ENCODE results near the gene NCOA7. TPM values are rescaled to one million over a fixed set of nuclear protein-coding genes. Genes with fewer than 3 reads are reported as not detected.

Gene NCOA7
- total and polyA plus RNA-seq, 7 experiments from 2014 or later: 12.8 to 55.6 (median 31.9) TPM

DNA sequence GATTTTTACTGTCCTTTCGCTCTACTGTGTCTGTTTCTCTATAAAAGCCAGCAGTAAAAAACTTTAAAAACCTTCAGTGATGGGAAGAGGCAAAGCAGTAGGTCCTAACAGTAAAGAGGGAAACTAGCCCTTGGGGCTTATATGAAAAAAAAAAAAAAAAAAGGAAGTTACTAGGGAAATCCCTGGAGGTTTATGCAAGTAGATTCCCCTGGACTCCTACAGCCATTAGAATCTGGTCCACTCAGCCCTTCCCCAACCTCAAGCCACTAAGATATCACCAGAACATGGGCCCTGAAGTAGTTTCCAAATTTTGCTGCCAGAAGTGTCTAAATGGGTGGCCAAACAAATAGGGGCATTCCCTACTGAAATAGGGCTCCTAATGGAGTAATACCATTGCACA lies 95.3 kb downstream of the NCOA7 start:
- CTCF ChIA-PET: no interaction called here
- no peaks in the 10 kb centered on the region for H3K27me3 ChIP-seq (ENCODE audit: control insufficient read depth in 2 of 2, insufficient read depth in 2 of 2, low read length in 2 of 2)
- Mint-ChIP-seq H3K27ac (peak overlapping the region in 1 of 9 donors; percentile 49), H3K36me3 (peaks cover 12 to 45% (median 33%) of the 10 kb centered on the region in 5 donors), H3K4me1 (peaks cover 0 to 5% (median 0%) of the 10 kb centered on the region in 7 donors), H3K9me3 (no peaks in the 10 kb centered on the region), H3K27me3 (no peaks in the 10 kb centered on the region), H3K4me3 (no peak overlapping the region)
- POLR2A ChIA-PET: interaction anchor here (3.8 kb wide), 1 partner anchor 95 kb away, joined by 15 read pairs; the partner anchor contains the start of gene NCOA7
- peaks cover 0 to 45% (median 3%) of the 10 kb centered on the region in 3 experiments for H3K36me3 ChIP-seq (ENCODE audit: control insufficient read depth in 2 of 3, insufficient read depth in 3 of 3, low read length in 3 of 3)
- no peaks in the 10 kb centered on the region for H3K4me1 ChIP-seq (ENCODE audit: control insufficient read depth in 2 of 2, insufficient read depth in 2 of 2, low read length in 2 of 2)
- ATAC-seq (no peak), DNase-seq (no peak)
- H3K9me3 ChIP-seq (ENCODE audit: control insufficient read depth in 2 of 3, low read length in 3 of 3): no peaks in the 10 kb centered on the region
- H3K27ac ChIP-seq (ENCODE audit: low read depth, low read length): no peak overlapping the region
- intact Hi-C loops (cut with micrococcal nuclease): no loop called here
- no peak overlapping the region for H3K4me3 ChIP-seq (ENCODE audit: low read length)

DNA sequence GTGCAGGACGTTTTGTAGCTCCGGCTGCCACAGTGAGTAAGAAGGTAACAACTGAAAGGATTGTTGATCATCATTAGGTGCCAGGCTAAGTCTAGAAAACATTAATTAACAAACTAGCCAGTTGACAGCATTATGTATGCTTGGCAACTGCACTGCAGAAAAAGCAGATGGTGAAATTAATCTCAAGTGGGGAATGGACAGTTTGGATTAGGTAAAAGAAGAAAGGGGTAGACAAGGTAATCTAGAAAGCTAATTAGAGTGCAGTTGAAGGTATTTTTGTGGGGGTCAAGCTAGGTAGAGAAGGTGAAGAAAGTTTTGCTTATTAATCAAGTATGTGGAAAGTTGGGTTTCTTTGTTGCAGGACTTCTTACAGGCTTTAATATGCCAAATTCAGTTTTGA lies 96.2 kb downstream of the NCOA7 start:
- Mint-ChIP-seq H3K9me3 (no peaks in the 10 kb centered on the region), H3K4me1 (peaks cover 0 to 5% (median 0%) of the 10 kb centered on the region in 7 donors), H3K27ac (no peak overlapping the region), H3K36me3 (peaks cover 10 to 43% (median 31%) of the 10 kb centered on the region in 5 donors), H3K4me3 (no peak overlapping the region), H3K27me3 (no peaks in the 10 kb centered on the region)
- Histone ChIP-seq H3K4me3 (ENCODE audit: low read length) (no peak overlapping the region), H3K9me3 (ENCODE audit: control insufficient read depth in 2 of 3, low read length in 3 of 3) (no peaks in the 10 kb centered on the region), H3K27ac (ENCODE audit: low read depth, low read length) (no peak overlapping the region), H3K36me3 (ENCODE audit: control insufficient read depth in 2 of 3, insufficient read depth in 3 of 3, low read length in 3 of 3) (peaks cover 0 to 37% (median 4%) of the 10 kb centered on the region in 3 experiments), H3K4me1 (ENCODE audit: control insufficient read depth in 2 of 2, insufficient read depth in 2 of 2, low read length in 2 of 2) (no peaks in the 10 kb centered on the region), H3K27me3 (ENCODE audit: control insufficient read depth in 2 of 2, insufficient read depth in 2 of 2, low read length in 2 of 2) (no peaks in the 10 kb centered on the region)
- ATAC-seq: no peak
- intact Hi-C loops (cut with micrococcal nuclease): no loop called here
- no peak for DNase-seq
- ChIA-PET CTCF (no interaction called here), POLR2A (no interaction called here)

DNA sequence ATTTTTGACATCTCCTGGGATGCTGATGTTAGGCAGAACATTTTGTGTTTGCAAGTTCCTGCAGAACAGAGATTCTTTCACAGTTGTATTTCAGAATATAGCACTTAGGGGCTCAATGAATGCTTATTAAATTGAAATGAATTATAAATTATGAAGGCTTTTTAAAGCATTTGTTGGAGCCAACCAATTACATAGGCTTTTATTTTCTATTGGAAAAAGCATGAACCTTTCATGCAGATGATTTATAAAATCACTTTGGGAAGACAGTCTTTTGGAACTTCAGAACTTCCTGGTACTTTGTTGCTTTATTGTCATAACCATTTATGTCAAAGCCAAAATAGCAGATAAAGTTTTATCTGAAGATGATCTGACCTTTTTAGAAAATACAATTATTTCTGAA lies 96.6 kb downstream of the NCOA7 start:
- H3K36me3 Mint-ChIP-seq: peaks cover 10 to 38% (median 28%) of the 10 kb centered on the region in 5 donors
- no peaks in the 10 kb centered on the region for H3K27me3 Mint-ChIP-seq
- H3K4me3 Mint-ChIP-seq: no peak overlapping the region
- peaks cover 0 to 35% (median 4%) of the 10 kb centered on the region in 3 experiments for H3K36me3 ChIP-seq (ENCODE audit: control insufficient read depth in 2 of 3, insufficient read depth in 3 of 3, low read length in 3 of 3)
- no peaks in the 10 kb centered on the region for H3K9me3 Mint-ChIP-seq
- H3K27ac Mint-ChIP-seq: no peak overlapping the region
- no peak overlapping the region for H3K27ac ChIP-seq (ENCODE audit: low read depth, low read length)
- no peaks in the 10 kb centered on the region for H3K27me3 ChIP-seq (ENCODE audit: control insufficient read depth in 2 of 2, insufficient read depth in 2 of 2, low read length in 2 of 2)
- no peaks in the 10 kb centered on the region for H3K9me3 ChIP-seq (ENCODE audit: control insufficient read depth in 2 of 3, low read length in 3 of 3)
- no peak for DNase-seq
- H3K4me1 Mint-ChIP-seq: peaks cover 0 to 5% (median 0%) of the 10 kb centered on the region in 7 donors
- no peak for ATAC-seq
- H3K4me3 ChIP-seq (ENCODE audit: low read length): no peak overlapping the region
- CTCF ChIA-PET: no interaction called here
- intact Hi-C loops (cut with micrococcal nuclease): no loop called here
- POLR2A ChIA-PET: no interaction called here
- no peaks in the 10 kb centered on the region for H3K4me1 ChIP-seq (ENCODE audit: control insufficient read depth in 2 of 2, insufficient read depth in 2 of 2, low read length in 2 of 2)

DNA sequence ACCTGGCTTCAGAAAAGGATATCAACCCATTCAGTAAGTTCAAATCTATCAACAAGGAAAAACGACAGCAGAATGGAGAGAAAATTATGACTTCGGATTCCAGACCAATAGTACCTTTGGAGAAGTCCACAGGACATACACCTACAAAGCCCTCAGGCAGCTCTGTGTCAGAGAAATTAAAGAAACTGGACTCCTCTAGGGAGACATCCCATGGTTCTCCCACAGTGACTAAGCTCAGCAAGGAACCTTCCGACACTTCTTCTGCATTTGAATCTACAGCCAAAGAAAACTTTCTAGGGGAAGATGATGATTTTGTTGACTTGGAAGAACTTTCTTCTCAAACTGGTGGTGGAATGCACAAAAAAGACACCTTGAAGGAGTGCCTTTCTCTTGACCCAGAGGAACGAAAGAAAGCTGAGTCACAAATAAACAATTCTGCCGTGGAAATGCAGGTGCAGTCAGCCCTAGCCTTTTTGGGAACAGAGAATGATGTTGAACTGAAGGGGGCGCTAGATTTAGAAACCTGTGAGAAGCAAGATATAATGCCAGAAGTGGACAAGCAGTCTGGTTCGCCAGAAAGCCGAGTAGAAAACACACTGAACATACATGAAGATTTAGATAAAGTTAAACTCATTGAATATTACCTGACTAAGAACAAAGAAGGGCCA lies 98.4 kb downstream of the NCOA7 start:
- POLR2A ChIA-PET: interaction anchor here (1.1 kb wide), 1 partner anchor 98 kb away, joined by 3 read pairs; the partner anchor contains the start of gene NCOA7
- peak overlapping the region in 1 of 9 donors; percentile 70 for H3K27ac Mint-ChIP-seq
- no peaks in the 10 kb centered on the region for H3K4me1 ChIP-seq (ENCODE audit: control insufficient read depth in 2 of 2, insufficient read depth in 2 of 2, low read length in 2 of 2)
- no peak overlapping the region for H3K27ac ChIP-seq (ENCODE audit: low read depth, low read length)
- no peak overlapping the region for H3K4me3 Mint-ChIP-seq
- intact Hi-C loops (cut with micrococcal nuclease): loop anchor here (2.0 kb wide), 2 partner anchors 30 to 98 kb away; partner anchors contain the start of gene NCOA7 (in 1 of the 2)
- H3K36me3 ChIP-seq (ENCODE audit: control insufficient read depth in 2 of 3, insufficient read depth in 3 of 3, low read length in 3 of 3): peaks cover 0 to 25% (median 4%) of the 10 kb centered on the region in 3 experiments
- CTCF ChIA-PET: interaction anchor here (0.6 kb wide), 1 partner anchor 51 kb away, joined by 3 read pairs; no protein-coding TSS in a partner anchor
- H3K27me3 Mint-ChIP-seq: no peaks in the 10 kb centered on the region
- ATAC-seq (no peak), DNase-seq (peak in 5 of 9 donors; percentile 16 to 36 (median 19))
- H3K27me3 ChIP-seq (ENCODE audit: control insufficient read depth in 2 of 2, insufficient read depth in 2 of 2, low read length in 2 of 2): no peaks in the 10 kb centered on the region
- H3K9me3 Mint-ChIP-seq: no peaks in the 10 kb centered on the region
- H3K9me3 ChIP-seq (ENCODE audit: control insufficient read depth in 2 of 3, low read length in 3 of 3): no peaks in the 10 kb centered on the region
- peaks cover 4 to 34% (median 15%) of the 10 kb centered on the region in 5 donors for H3K36me3 Mint-ChIP-seq
- peaks cover 0 to 5% (median 0%) of the 10 kb centered on the region in 7 donors for H3K4me1 Mint-ChIP-seq
- H3K4me3 ChIP-seq (ENCODE audit: low read length): no peak overlapping the region

DNA sequence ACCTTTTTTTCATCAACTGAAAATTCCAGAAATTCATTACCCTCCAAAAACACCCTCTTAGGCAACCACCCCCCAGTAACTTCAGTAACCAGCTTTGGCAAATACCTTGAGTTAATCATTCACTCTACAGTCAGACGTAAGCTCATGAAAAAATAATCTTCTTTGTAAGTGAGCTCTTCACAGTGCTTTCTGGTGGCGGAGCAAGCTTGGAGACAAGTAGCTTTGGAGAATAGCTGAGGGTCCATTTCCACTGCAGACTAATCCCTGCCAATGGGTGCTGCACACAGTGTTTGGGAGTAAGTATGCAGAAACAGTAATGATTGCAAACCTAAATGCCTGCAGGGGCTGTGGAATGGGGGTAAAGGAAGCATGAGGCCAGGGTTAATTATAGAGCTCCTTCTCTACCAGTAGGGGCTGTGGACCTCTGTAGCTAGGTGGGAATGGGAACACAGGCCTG lies 109.0 kb downstream of the NCOA7 start:
- H3K36me3 Mint-ChIP-seq: peaks cover 0 to 32% (median 13%) of the 10 kb centered on the region in 5 donors
- H3K27me3 Mint-ChIP-seq: no peaks in the 10 kb centered on the region
- CTCF ChIA-PET: interaction anchor here (0.6 to 1.4 kb wide), 4 partner anchors 9 to 109 kb away, joined by 3 to 5 read pairs (median 4); partner anchors contain the start of gene NCOA7
- H3K27ac ChIP-seq (ENCODE audit: low read depth, low read length): no peak overlapping the region
- no peak overlapping the region for H3K4me3 ChIP-seq (ENCODE audit: low read length)
- no peaks in the 10 kb centered on the region for H3K27me3 ChIP-seq (ENCODE audit: control insufficient read depth in 2 of 2, insufficient read depth in 2 of 2, low read length in 2 of 2)
- no peak overlapping the region for H3K4me3 Mint-ChIP-seq
- POLR2A ChIA-PET: no interaction called here
- no peak for DNase-seq
- peaks cover 0 to 1% (median 0%) of the 10 kb centered on the region in 11 donors for H3K9me3 Mint-ChIP-seq
- ATAC-seq: no peak
- peaks cover 0 to 13% (median 0%) of the 10 kb centered on the region in 3 experiments for H3K36me3 ChIP-seq (ENCODE audit: control insufficient read depth in 2 of 3, insufficient read depth in 3 of 3, low read length in 3 of 3)
- H3K27ac Mint-ChIP-seq: peak overlapping the region in 1 of 9 donors; percentile 48
- peaks cover 0 to 20% (median 0%) of the 10 kb centered on the region in 7 donors for H3K4me1 Mint-ChIP-seq
- H3K4me1 ChIP-seq (ENCODE audit: control insufficient read depth in 2 of 2, insufficient read depth in 2 of 2, low read length in 2 of 2): no peaks in the 10 kb centered on the region
- intact Hi-C loops (cut with micrococcal nuclease): no loop called here
- no peaks in the 10 kb centered on the region for H3K9me3 ChIP-seq (ENCODE audit: control insufficient read depth in 2 of 3, low read length in 3 of 3)

DNA sequence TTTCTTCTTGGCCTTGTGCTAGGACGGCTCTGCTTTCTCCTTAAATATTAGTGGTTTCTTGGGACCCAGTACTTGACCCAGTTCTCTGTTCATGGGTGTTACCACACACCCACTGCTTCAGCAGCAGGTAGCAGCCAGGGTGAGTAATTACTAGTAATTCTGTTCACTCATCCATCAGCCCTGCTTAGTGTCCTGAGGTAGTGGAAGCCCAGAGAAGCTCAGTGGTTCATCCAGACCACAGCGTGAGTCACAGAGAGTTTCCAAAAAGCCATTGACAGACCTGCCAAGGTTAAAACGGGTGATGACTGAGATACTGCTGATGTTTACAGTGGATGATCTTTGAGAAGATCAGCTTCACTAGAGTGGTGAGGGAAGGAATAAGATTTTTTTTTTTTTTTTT lies 114.1 kb downstream of the NCOA7 start:
- POLR2A ChIA-PET: no interaction called here
- peak overlapping the region in 2 of 9 donors; percentile 29 to 51 for H3K27ac Mint-ChIP-seq
- intact Hi-C loops (cut with micrococcal nuclease): loop anchor here in 1 of 2 donors (5.0 kb wide), 1 partner anchor 73 kb away; no protein-coding TSS in a partner anchor
- DNase-seq (peak in 1 of 9 donors; percentile 63), ATAC-seq (peak; percentile 47)
- no peaks in the 10 kb centered on the region for H3K9me3 ChIP-seq (ENCODE audit: control insufficient read depth in 2 of 3, low read length in 3 of 3)
- no peaks in the 10 kb centered on the region for H3K27me3 ChIP-seq (ENCODE audit: control insufficient read depth in 2 of 2, insufficient read depth in 2 of 2, low read length in 2 of 2)
- H3K27me3 Mint-ChIP-seq: no peaks in the 10 kb centered on the region
- peaks cover 0 to 39% (median 0%) of the 10 kb centered on the region in 7 donors for H3K4me1 Mint-ChIP-seq
- H3K9me3 Mint-ChIP-seq: peaks cover 0 to 1% (median 0%) of the 10 kb centered on the region in 11 donors
- H3K36me3 ChIP-seq (ENCODE audit: control insufficient read depth in 2 of 3, insufficient read depth in 3 of 3, low read length in 3 of 3): peaks cover 0 to 7% (median 0%) of the 10 kb centered on the region in 3 experiments
- CTCF ChIA-PET: interaction anchor here (0.9 to 1.4 kb wide), 2 partner anchors 9 to 13 kb away, joined by 4 to 5 read pairs; no protein-coding TSS in a partner anchor
- peak overlapping the region in 1 of 10 donors; percentile 46 for H3K4me3 Mint-ChIP-seq
- H3K36me3 Mint-ChIP-seq: peaks cover 0 to 36% (median 11%) of the 10 kb centered on the region in 5 donors
- no peak overlapping the region for H3K4me3 ChIP-seq (ENCODE audit: low read length)
- H3K4me1 ChIP-seq (ENCODE audit: control insufficient read depth in 2 of 2, insufficient read depth in 2 of 2, low read length in 2 of 2): no peaks in the 10 kb centered on the region
- no peak overlapping the region for H3K27ac ChIP-seq (ENCODE audit: low read depth, low read length)
